ENCODE data around the gene DLX5. TPM values are rescaled to one million over a fixed set of nuclear protein-coding genes. Genes with fewer than 3 reads are reported as not detected.

DLX5 gene
- polyA plus RNA-seq, 1 donor (not counting 4 experiments of a cell fraction or from before 2014, with no cell fraction given) = 0.67 TPM

GRCh38 chr7:97018126-97018601, 6.5 kb downstream of the DLX5 start:
- Histone ChIP-seq H3K9ac (ENCODE audit: control insufficient read depth, extremely low read depth, insufficient read depth, low read length) (no peak overlapping the region), H2AFZ (ENCODE audit: control insufficient read depth, low read length) (no peak overlapping the region), H3K4me2 (ENCODE audit: control insufficient read depth, extremely low read depth, insufficient read depth, low read depth, low read length) (peak overlapping the region; percentile 45), H3K4me3 (ENCODE audit: control insufficient read depth in 2 of 3, extremely low read depth in 1 of 3, insufficient read depth in 2 of 3, low read depth in 1 of 3, low read length in 3 of 3) (peak overlapping the region in 1 of 3 experiments; percentile 56), H3K27ac (ENCODE audit: control insufficient read depth, insufficient read depth, low read length) (no peak overlapping the region), H3K79me2 (ENCODE audit: control insufficient read depth, insufficient read depth, low read length) (no peaks in the 10 kb centered on the region), H3K9me1 (ENCODE audit: control insufficient read depth, extremely low read depth, insufficient read depth, low read length) (no peaks in the 10 kb centered on the region), H4K20me1 (ENCODE audit: control insufficient read depth, extremely low read depth, insufficient read depth, low read length) (no peaks in the 10 kb centered on the region), H3K9me3 (ENCODE audit: control insufficient read depth, low read depth, low read length) (no peaks in the 10 kb centered on the region), H3K27me3 (ENCODE audit: control insufficient read depth, extremely low read depth, insufficient read depth, low read length) (peaks cover 53% of the 10 kb centered on the region), H3K4me1 (ENCODE audit: control insufficient read depth, extremely low read depth, insufficient read depth, low read length) (no peaks in the 10 kb centered on the region), H3K36me3 (ENCODE audit: control insufficient read depth in 2 of 2, extremely low read depth in 1 of 2, insufficient read depth in 2 of 2, low read length in 2 of 2) (no peaks in the 10 kb centered on the region)
- TF ChIP-seq, protein P1, sequence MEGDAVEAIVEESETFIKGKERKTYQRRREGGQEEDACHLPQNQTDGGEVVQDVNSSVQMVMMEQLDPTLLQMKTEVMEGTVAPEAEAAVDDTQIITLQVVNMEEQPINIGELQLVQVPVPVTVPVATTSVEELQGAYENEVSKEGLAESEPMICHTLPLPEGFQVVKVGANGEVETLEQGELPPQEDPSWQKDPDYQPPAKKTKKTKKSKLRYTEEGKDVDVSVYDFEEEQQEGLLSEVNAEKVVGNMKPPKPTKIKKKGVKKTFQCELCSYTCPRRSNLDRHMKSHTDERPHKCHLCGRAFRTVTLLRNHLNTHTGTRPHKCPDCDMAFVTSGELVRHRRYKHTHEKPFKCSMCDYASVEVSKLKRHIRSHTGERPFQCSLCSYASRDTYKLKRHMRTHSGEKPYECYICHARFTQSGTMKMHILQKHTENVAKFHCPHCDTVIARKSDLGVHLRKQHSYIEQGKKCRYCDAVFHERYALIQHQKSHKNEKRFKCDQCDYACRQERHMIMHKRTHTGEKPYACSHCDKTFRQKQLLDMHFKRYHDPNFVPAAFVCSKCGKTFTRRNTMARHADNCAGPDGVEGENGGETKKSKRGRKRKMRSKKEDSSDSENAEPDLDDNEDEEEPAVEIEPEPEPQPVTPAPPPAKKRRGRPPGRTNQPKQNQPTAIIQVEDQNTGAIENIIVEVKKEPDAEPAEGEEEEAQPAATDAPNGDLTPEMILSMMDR (optimal IDR thresholded peaks at IDR 0.05 in 1 of 3, IDR thresholded peaks at IDR 0.05 in 1 of 3, conservative IDR thresholded peaks at IDR 0.05 in 1 of 3; ENCODE audit: extremely low read depth in 1 of 3, insufficient read depth in 2 of 3, low read length in 3 of 3) = no peak
- TF ChIP-seq EZH2 (IDR thresholded peaks at IDR 0.05; ENCODE audit: low read length) = peak; percentile 88
- dilution Hi-C loops (cut with MboI; ENCODE audit: extremely low pct_ligation_motif_present, low sequenced_read_pairs) = no loop called here
- FAIRE-seq = no peak
- DNase-seq (ENCODE audit: low read depth, low spot score) = no peak

- Histone ChIP-seq H3K79me2 (ENCODE audit: control insufficient read depth, insufficient read depth, low read length) (no peaks in the 10 kb centered on the region), H4K20me1 (ENCODE audit: control insufficient read depth, extremely low read depth, insufficient read depth, low read length) (no peaks in the 10 kb centered on the region), H2AFZ (ENCODE audit: control insufficient read depth, low read length) (no peak overlapping the region), H3K27me3 (ENCODE audit: control insufficient read depth, extremely low read depth, insufficient read depth, low read length) (peaks cover 59% of the 10 kb centered on the region), H3K27ac (ENCODE audit: control insufficient read depth, insufficient read depth, low read length) (no peak overlapping the region), H3K4me2 (ENCODE audit: control insufficient read depth, extremely low read depth, insufficient read depth, low read depth, low read length) (peak overlapping the region; percentile 45), H3K36me3 (ENCODE audit: control insufficient read depth in 2 of 2, extremely low read depth in 1 of 2, insufficient read depth in 2 of 2, low read length in 2 of 2) (no peaks in the 10 kb centered on the region), H3K4me1 (ENCODE audit: control insufficient read depth, extremely low read depth, insufficient read depth, low read length) (no peaks in the 10 kb centered on the region), H3K4me3 (ENCODE audit: control insufficient read depth in 2 of 3, extremely low read depth in 1 of 3, insufficient read depth in 2 of 3, low read depth in 1 of 3, low read length in 3 of 3) (no peak overlapping the region), H3K9me3 (ENCODE audit: control insufficient read depth, low read depth, low read length) (no peaks in the 10 kb centered on the region), H3K9ac (ENCODE audit: control insufficient read depth, extremely low read depth, insufficient read depth, low read length) (no peak overlapping the region), H3K9me1 (ENCODE audit: control insufficient read depth, extremely low read depth, insufficient read depth, low read length) (no peaks in the 10 kb centered on the region)
- no peak for DNase-seq (ENCODE audit: low read depth, low spot score)
- dilution Hi-C loops (cut with MboI; ENCODE audit: extremely low pct_ligation_motif_present, low sequenced_read_pairs) = no loop called here
- TF ChIP-seq, protein P1 (optimal IDR thresholded peaks at IDR 0.05 in 1 of 3, IDR thresholded peaks at IDR 0.05 in 1 of 3, conservative IDR thresholded peaks at IDR 0.05 in 1 of 3; ENCODE audit: extremely low read depth in 1 of 3, insufficient read depth in 2 of 3, low read length in 3 of 3) = no peak
- TF ChIP-seq EZH2 (IDR thresholded peaks at IDR 0.05; ENCODE audit: low read length) = no peak
- no peak for FAIRE-seq
These were observed 7.2 kb downstream of the DLX5 start for GRCh38 chr7:97017192-97018125.

Data from keratinocyte (primary cell).